Kidney capillary endothelial cell (primary cell): ENCODE measurements around the gene HOXD9.

Source experiments
- DNase-seq: peaks from one replicate; pipeline ENCODE4 v3.0.0-alpha.2; 2018; ENCODE audit warnings: low spot score

HOXD9 gene

GRCh38 chr2:176137906-176138305 is 15.4 kb downstream of the HOXD9 start:
- no peak for DNase-seq

DNA sequence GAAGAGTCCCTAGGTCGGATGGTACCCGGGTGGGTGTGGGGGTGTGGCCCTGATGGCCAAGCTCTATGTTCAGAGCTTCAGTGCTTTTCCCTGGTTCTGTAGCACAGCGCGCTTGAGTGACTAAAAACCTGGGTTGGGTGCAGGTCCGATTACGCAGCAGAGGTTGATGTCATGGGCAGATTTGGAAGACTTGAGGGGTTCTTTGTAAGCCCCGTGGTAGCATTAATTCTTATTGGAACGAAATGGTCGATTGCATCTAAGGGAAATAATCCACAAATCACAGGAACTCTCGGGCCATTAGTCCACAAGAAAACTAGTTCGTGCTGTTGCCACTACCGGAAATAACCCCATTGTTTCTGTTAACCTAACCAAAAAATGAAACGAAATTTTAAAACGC is 16.0 kb downstream of the HOXD9 start:
- peak; percentile 60 for DNase-seq

DNA sequence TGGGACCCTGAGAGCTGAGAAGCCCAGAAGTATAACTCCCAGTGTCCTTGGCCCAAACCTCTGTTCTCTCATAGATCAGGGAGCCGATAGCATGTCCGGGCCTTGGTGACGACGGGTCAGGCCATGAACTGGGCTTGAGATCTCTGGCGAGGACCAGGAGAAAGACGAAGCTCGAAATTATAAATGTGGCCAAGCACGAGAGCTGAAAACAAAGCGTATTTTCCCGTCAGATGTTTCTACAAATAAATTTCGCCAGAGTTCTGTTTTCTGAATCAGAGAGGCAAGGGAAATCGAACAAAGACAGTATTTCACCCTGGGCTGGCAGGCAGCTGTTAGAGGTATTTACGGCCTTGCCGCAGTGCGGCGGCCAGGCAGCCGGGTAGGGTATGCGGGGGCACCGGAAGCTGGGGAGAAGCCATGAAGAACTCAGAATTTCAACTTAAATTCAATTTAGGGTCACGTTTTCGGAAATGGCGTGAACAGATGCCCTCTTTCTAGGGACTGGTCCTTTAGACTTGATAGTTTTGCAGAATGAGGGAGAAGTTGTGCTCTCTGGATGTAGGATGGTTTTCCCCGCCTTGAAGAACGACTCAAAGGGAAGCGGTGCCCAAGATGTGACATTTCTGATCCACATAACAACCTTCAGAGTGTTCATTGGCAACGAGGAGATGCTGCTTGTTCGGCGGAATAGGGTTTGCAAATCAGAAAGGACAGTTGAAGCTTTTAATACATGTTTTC is 16.6 kb downstream of the HOXD9 start:
- DNase-seq, result peak; percentile 60

DNA sequence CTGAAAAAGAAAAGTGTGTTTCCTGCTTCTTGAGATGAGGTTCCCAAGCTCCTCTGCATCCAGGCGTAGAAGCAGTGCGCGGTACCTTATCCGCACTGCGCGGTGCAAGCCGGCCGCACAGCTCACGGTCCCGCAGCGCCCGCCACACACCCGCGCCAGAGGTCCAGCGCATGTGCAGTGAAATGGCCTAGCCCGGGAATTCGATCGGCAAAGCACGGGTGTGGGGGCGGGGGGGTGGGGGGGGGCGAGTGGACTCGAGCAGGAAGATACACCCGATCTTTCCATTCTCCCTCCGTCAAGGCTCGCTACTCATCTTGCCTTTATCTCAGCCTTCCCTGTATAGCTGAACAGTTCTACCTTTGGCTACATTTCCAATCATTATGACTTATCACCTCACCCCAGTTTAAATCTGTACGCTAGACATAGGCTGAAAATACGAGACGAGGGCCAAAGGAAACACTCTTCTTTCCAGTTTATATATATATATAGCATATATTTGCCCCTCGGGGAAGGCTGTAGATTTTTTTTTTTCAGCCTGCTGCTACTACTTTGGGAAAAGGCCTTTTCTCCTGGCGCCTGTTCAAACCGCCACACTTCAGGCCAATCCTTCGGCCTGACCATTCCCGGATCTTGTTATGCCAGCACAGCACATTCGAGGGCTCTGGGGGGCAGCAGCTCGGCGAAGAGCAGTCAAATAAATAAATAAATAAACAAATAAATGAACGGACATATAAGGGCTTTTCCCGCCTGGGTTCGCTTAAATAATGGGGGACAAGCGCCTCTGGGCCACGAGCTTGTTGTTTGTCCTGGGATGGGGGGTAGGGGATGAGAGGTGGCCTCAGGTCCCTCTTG is 17.4 kb downstream of the HOXD9 start:
- DNase-seq, result peak; percentile 55

DNA sequence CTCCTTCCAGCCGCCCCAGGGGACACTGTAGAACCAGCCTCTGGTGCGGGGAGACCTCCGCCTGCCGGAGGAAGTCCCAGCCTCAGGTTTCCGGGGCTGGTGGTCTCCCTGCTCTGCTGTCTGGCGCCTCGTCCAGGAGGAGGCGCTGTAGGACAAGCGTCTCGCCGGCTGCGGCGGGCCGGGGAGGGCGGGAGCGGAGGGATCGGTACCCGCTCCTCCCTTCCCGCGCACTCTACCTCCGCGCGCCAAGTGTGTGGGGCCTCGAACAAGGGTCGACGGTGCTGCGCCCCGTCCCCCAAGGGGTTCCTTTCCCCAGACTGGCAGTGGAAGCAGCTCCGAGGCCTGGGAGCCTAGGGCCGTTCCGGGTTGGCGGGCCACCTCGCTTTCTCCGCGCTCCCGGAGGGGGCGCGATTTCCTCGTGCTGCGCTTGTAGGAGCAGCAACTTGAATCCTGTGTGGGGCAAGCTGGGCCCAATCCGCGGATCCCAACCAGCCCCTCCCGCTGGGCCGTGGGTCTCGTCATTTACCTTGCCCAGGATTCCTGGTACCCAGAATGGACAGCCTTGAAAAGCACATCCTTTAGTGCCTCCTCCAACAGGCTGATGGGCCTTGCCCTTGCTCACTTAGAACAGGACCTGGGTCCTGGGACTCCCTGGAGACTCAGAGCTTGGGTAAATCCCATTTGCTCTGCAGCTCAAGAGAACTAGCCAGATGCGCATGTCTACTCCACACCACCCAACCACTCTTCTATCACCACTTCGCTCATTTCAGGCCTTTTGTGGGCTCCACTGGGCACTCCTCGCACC is 18.2 kb downstream of the HOXD9 start:
- DNase-seq, result peak; percentile 83

DNA sequence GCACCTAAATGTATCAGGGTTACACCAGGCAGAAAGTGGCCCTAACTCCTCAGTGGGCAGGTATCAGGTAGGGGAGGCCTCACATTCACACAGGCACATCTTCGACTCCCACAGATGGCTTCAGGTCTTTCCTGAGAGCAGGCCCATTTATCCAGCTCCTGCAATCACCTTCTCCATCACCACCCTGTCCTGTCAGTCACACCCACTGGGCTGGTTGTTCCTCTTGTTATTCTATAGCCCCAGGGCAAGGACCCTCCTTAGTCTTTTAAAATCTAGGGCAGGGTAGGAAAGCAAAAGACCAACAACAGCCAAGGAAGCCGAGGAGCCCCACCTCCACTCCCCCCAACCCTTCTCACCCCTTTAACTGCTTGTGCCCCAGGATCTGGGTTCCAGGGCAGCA is 19.8 kb downstream of the HOXD9 start:
- no peak for DNase-seq

DNA sequence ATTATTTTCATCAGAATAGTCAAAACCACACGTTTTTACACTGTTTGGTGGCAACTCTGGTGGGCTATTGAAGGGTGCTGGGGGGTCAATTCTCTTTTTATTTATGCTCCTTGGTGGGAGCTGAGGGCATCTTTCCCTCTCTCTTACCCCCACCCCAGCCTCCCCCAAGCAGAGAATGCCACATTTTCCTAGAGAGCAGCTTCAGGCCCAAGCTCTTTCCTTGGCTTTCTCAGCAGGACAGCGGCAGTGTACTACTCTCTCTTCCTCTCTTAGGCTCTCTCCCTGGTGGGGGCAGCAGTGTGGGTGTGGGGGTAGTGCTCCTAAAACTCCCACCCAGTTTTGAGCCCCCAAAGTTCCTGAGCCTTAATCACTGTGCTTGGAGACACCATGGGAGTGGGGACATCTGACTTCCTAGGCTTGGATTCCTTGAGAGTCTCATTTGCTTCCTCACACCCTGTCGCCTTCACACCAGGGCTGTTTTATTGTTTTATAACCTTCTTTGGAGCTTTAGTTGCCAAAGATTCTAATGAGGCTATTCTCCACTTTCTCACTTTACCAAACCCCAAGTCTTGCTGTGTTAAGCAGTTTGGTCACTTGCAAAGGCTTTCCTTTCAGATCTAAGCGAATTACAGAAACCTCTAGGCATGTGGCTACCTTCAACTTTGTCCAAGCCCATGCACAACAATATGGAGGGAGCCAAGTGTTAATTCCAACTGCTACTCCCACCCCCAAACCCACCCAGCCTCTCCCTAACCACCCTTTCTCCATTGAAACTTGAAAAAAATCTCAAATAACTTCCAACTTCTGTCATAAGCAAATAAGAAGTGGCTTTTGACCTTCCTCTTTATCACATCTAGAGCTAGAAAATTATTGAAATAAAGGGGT is 22.8 kb downstream of the HOXD9 start:
- DNase-seq, result no peak

GRCh38 chr2:176146101-176146500 is 23.6 kb downstream of the HOXD9 start:
- no peak for DNase-seq

GRCh38 chr2:176146645-176147044 is 24.1 kb downstream of the HOXD9 start:
- DNase-seq, result no peak

DNA sequence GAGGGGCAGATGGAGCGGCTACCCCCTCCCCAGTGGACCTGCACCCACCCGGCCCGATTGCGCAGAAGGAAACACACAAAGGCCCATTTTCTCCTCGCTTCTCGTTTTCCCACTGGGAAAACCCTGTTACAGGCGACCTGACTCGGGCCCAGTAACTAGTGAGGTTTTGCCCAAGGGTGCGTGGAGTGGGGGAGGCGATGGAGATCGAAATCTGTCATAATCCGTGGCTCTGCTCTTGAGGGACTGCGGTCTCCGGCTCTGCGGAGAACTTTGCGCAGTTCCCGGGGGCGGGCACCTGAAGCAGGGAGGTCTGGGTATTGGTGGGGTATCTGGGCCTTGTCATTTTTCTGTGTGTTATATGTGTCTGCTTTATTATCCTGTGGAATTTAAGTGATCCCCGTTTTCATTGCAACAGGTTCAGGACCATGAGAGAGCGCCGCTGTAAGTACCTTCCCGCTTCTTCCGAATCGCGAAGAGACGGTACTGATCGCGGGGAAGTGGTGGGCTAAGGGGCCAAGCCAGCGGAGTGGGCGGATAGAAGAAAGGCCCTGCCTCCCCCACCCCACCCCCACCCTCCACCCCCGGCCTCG is 24.8 kb downstream of the HOXD9 start:
- no peak for DNase-seq

- no peak for DNase-seq
Observed at GRCh38 chr2:176147800-176148496, 25.4 kb downstream of the HOXD9 start.

- DNase-seq, result no peak
Observed at GRCh38 chr2:176148751-176149421, 26.4 kb downstream of the HOXD9 start.

DNA sequence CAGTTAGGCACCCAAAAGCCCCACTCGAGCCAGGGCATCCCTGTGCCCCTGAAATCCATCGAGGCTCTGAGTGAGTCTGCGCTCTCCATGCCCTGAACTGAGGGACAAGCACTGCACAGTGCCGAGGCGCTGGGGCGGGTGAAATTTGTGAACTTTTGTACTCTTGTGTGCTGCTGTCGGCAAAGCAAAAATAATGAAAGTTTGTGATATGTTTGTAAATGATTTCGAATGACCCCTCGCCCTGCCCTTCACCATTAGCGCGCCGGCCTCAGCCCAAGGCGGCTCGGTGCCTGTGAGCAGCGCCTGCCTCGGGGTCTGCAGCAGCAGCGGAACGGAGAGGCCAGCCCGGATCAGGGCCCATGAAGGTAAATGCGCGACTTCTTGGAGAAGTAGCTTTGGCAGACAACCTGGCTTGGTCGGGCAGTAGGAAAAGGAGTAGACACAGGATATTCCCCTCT is 27.0 kb downstream of the HOXD9 start:
- no peak for DNase-seq

DNA sequence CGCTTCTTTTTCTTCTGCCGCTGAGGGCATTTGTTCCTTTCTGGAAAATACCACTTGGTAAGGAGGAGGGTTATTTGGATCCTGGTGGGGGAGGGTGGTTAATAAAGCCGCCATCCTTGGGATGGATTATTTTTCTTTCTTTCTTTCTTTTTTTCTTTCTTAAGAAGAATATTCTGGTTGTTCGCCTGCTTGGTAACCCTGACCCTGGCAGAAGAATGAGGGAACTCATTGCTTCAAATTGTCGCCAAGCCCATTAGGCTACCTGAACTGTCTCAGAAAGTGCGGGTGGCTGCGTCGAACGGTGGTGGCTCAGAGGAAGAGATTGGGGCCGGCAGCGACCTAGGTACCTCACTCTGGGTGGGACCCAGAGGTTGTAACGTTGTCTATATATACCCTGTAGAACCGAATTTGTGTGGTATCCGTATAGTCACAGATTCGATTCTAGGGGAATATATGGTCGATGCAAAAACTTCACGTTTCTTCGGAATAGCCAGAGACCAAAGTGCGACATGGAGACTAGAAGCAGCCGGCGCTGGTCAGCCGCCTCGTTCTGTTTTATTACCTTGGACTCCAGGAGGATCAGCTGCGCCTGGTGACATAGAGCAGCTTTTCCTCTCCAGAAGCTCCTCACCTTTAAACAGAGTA is 27.5 kb downstream of the HOXD9 start:
- no peak for DNase-seq

DNA sequence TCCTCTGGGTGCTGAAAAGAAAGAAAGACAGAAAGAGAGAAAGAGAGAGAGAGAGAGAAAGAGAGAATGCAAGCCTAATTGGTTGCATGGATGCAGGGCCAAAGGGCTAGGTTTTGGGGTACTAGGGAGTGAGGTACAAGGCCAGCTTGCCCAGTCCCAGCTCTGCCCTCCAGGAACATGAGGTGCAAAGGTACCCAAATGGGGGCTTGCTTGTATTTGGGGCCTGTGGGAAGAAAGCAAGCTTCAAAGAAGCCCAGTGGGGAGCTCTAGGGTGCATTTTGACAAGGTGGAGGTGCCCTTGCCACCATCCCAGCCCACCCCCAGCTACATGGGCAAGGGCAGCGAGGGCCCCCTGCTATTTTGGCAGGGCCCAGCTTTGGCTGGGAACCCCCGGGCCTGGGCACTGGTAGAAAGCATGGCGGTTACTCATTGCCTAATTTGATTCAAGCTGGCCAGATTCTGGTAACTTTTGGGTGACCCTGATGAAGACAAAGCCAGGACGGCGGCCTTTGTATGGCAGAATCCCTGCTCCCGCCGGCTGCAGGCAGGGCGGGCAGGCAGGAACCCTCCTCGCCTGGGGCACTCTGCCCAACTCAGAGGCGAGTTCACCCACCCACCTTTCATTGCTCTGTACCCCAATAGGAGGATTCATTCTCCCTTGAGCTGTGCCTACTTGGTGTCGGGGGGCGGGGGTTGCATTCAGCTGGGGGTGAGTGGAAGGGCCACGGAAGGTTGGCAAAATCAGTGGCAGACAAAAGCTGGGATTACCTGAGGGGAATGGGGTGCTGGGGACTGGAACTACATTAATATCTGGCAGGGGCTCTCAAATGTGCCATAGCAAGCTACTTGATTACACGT is 28.3 kb downstream of the HOXD9 start:
- no peak for DNase-seq

DNA sequence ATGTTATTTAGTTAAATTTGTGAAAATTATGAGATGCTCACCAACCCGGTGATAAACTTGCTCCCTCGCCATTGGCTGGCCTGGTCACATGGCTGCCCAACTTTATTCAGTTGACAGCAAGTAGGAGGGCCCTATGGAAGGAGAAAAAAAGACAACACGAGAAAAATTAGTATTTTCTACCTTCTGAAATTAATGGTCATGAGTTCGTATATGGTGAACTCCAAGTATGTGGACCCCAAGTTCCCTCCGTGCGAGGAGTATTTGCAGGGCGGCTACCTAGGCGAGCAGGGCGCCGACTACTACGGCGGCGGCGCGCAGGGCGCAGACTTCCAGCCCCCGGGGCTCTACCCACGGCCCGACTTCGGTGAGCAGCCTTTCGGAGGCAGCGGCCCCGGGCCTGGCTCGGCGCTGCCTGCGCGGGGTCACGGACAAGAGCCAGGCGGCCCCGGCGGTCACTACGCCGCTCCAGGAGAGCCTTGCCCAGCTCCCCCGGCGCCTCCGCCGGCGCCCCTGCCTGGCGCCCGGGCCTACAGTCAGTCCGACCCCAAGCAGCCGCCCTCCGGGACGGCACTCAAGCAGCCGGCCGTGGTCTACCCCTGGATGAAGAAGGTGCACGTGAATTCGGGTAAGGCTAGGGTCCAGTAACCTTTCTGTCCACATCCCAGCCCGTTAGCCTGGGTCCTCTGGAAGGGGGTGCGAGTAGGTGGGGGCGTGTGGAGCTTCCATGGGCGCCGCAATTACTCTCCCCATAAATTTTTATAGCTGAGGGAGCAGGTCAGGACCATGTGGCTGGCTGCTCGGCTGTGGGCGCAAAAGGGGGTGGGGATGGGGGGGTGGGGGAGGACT is 29.1 kb downstream of the HOXD9 start, which contains the start of gene HOXD4:
TSS of gene HOXD4 (plus strand) at position 109 of the 846 bp plus-strand sequence. CDS start at position 193, 84 bp downstream.
- DNase-seq, result no peak
